Tibial artery (tissue), 4 donors: ENCODE measurements around the gene ST6GALNAC2.

Source experiments
- DNase-seq, 2 donors: peaks; one replicate each; pipeline ENCODE4 v3.0.0-alpha.2; 2019
- H3K27ac ChIP-seq, 2 donors: fragments of 200-600 bp; sonication (generic) in 1 of 2; 1 replicate in 1 of 2; 2 replicates in 1 of 2; pipeline ENCODE4 v1.5.1; 2018 to 2019; ENCODE audit warnings: mild to moderate bottlenecking in 1 of 2
- H3K27me3 ChIP-seq, 2 donors: fragments of 200-600 bp; sonication (generic) in 1 of 2; one replicate each; pipeline versions ENCODE4 v1.5.1 to v1.6.0; 2016 to 2019
- H3K36me3 ChIP-seq, 3 donors: fragments of 200-600 bp; sonication (generic) in 2 of 3; one replicate each; pipeline ENCODE4 v1.5.1; 2016 to 2019; ENCODE audit warnings: mild to moderate bottlenecking in 2 of 3
- H3K4me1 ChIP-seq, 4 donors: fragments of 200-600 bp; sonication (generic) in 2 of 4; 1 replicate in 3 of 4; 2 replicates in 1 of 4; pipeline ENCODE4 v1.5.1; 2016 to 2019
- H3K4me3 ChIP-seq, 2 donors: fragments of 200-600 bp; sonication (generic) in 1 of 2; 1 replicate in 1 of 2; 2 replicates in 1 of 2; pipeline ENCODE4 v1.5.1; 2018 to 2019; ENCODE audit warnings: mild to moderate bottlenecking in 2 of 2
- H3K9me3 ChIP-seq, 3 donors: fragments of 200-600 bp; sonication (generic) in 1 of 3; one replicate each; pipeline ENCODE4 v1.5.1; 2016 to 2019
- intact Hi-C: fragments of 100-400 bp; cut with DNase I; formaldehyde crosslinking; loops from one replicate; pipeline ENCODE4 v1.15.0; 2023; ENCODE audit warnings: low total_unique reads
- TF ChIP-seq, protein P1 (sequence below), 2 experiments: fragments of 200-600 bp in 1 of 2; fragments of 450-650 bp in 1 of 2; IDR thresholded peaks; one replicate each; pipeline ENCODE4 v1.5.1; 2017 to 2019; ENCODE audit warnings: antibody characterized with exemption in 2 of 2, mild to moderate bottlenecking in 1 of 2, moderate library complexity in 1 of 2

ST6GALNAC2 gene

DNA sequence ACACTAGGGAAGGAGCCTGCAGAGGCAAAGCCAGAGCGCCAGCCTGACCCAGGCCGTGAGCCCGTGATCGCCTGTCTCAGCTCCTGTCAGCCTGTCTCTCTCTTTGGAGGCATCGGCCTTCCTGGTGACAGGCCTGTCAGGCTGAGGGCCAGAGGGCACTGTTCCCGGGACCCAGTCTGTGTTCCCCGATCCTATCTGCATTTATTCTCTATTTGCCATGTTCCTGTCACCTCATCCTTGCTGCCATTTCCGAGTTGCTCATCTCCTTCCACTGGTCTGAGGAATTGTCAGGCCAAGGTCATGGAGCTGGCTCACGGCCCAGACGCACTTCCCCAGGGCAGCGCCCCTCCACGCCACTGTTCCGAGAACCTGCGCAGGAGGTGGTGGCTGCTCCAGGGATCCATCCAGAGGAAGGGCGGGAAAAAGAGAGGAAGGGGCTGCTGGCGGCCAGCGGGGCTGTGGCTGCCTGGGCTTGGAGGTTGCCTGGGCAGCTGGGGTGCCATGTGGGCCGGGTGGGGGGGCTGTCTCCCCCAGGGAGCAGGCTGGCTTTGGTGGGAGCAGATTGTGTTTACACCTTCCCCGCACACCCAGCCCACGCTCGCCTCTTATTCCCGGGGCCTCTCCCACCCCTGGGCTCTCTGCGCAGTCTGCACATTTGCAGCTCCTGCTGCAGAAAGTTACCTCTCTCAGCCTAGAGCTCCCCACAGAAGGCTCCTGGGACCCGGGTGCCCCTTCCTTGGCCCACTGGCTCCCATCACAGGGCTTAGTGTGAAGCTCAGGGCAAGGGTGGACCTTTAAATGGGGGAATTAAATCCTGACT, 40.9 kb downstream of the ST6GALNAC2 start:
- no peak overlapping the region for H3K27ac ChIP-seq
- DNase-seq, result peak in 1 of 2 donors; percentile 61
- TF ChIP-seq, protein P1, sequence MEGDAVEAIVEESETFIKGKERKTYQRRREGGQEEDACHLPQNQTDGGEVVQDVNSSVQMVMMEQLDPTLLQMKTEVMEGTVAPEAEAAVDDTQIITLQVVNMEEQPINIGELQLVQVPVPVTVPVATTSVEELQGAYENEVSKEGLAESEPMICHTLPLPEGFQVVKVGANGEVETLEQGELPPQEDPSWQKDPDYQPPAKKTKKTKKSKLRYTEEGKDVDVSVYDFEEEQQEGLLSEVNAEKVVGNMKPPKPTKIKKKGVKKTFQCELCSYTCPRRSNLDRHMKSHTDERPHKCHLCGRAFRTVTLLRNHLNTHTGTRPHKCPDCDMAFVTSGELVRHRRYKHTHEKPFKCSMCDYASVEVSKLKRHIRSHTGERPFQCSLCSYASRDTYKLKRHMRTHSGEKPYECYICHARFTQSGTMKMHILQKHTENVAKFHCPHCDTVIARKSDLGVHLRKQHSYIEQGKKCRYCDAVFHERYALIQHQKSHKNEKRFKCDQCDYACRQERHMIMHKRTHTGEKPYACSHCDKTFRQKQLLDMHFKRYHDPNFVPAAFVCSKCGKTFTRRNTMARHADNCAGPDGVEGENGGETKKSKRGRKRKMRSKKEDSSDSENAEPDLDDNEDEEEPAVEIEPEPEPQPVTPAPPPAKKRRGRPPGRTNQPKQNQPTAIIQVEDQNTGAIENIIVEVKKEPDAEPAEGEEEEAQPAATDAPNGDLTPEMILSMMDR (IDR thresholded peaks at IDR 0.05), result no peak

DNA sequence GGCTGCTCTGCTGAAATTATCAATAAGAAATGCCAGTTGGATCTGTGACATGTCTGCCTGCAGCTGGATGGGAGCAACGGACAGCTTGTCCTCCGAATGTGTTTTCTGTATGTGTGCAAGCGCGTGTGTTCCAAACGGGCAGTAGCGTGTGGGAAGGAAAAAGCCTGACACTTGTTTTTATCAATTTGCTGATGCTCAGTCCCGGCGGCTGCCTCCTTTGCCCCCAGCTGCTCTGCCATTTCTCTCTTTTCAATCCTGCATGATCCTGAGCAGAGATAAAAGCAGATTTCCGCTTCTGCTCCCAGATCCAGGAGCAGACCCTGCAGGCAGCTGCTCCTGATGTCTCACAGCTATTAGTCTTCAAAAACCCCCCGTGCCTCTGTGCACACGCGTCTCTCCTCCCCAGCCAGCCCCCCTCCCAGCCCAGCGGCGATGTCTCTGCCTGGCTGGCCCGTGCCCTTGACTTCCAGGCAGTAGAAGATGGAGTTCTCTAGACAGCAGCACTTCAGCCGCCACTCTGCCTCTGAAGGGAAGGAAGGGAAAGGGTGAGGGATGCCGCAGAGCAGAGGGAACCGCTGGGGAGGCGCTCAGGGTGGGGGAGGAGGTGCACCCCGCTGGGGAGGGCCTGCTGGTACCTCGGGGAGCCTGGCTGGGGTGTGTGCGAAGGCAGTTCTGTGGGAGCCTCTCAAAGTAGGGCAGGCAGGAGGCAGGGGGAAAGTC, 41.7 kb downstream of the ST6GALNAC2 start:
- Histone ChIP-seq H3K27me3 (peaks cover 0 to 50% of the 10 kb centered on the region in 2 donors), H3K27ac (no peak overlapping the region), H3K4me3 (no peak overlapping the region), H3K4me1 (peaks cover 0 to 28% (median 5%) of the 10 kb centered on the region in 4 donors), H3K9me3 (no peaks in the 10 kb centered on the region), H3K36me3 (no peaks in the 10 kb centered on the region)
- peak in 1 of 2 donors; percentile 60 for DNase-seq
- intact Hi-C loops, result no loop called here
- TF ChIP-seq, protein P1 (IDR thresholded peaks at IDR 0.05), result no peak

More for the DNA sequence above, 40.9 kb downstream of the ST6GALNAC2 start:
- H3K9me3 ChIP-seq, result no peaks in the 10 kb centered on the region
- H3K4me1 ChIP-seq, result peaks cover 0 to 26% (median 5%) of the 10 kb centered on the region in 4 donors
- H3K27me3 ChIP-seq, result peaks cover 0 to 43% of the 10 kb centered on the region in 2 donors
- intact Hi-C loops, result no loop called here
- H3K36me3 ChIP-seq, result no peaks in the 10 kb centered on the region
- H3K4me3 ChIP-seq, result no peak overlapping the region

DNA sequence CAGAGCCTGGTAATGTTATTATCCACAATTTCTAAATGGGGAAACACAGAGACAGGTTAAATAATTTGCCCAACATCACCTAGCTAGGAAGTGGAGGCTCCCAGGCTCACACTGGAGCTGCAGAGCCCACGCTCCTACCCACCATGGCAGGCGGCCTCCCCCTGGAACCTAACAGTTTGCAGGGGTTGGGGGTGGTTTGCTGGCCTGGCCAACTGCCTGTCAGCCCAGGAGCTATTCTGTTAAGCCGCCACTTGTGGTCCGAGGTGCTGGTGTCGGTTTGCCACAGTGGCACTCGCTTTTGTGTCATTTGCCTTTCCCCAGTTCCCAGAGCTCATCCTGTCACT, 42.2 kb downstream of the ST6GALNAC2 start:
- peaks cover 0 to 28% (median 6%) of the 10 kb centered on the region in 4 donors for H3K4me1 ChIP-seq
- intact Hi-C loops, result no loop called here
- H3K4me3 ChIP-seq, result no peak overlapping the region
- no peak for DNase-seq
- TF ChIP-seq, protein P1 (IDR thresholded peaks at IDR 0.05), result no peak
- H3K27ac ChIP-seq, result no peak overlapping the region
- no peaks in the 10 kb centered on the region for H3K36me3 ChIP-seq
- peaks cover 0 to 56% of the 10 kb centered on the region in 2 donors for H3K27me3 ChIP-seq
- H3K9me3 ChIP-seq, result no peaks in the 10 kb centered on the region

DNA sequence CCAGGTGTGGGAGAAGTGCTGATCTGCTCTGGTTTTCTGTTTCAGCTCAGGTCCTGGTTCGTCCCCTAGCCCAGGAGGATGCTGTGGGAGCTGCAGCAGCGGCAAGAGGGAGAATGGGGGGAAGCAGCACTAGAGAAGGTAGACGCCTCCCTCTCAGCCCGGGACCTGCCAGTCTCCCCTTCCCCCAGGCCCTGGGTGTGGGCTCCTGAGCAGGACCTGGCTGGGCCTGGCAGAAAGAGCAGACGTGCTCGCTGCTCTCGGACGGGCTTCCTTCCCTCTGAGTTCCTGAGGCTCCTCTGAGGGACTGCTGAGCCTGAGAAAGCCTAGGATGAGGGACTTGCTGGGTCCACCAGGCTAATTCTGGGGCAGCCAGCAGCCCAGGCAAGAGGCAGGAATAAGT, 42.7 kb downstream of the ST6GALNAC2 start:
- Histone ChIP-seq H3K4me3 (no peak overlapping the region), H3K4me1 (peaks cover 0 to 32% (median 10%) of the 10 kb centered on the region in 4 donors), H3K36me3 (no peaks in the 10 kb centered on the region), H3K27ac (no peak overlapping the region), H3K9me3 (no peaks in the 10 kb centered on the region), H3K27me3 (peaks cover 0 to 60% of the 10 kb centered on the region in 2 donors)
- intact Hi-C loops, result no loop called here
- TF ChIP-seq, protein P1 (IDR thresholded peaks at IDR 0.05), result no peak
- peak in 1 of 2 donors; percentile 53 for DNase-seq

DNA sequence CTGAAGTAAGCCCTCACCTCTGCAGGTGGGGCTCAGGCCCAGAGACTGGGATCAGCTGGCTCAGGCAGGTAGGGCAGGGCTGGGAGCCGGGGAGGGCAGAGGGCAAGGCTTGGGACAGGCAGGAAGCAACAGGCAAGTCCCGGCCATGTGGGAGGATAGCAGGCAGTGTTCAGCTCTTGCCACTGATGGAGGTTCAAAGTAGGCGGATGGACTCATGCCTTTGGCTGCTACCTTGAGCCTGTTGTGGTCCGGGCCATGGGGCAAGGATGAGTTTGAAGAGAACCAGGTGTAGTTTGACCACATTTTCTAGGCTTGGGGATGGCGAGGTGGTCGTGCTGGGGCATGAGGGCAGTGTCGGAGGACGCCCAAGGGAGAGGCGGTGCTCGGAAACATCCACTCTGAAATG, 43.1 kb downstream of the ST6GALNAC2 start:
- H3K4me3 ChIP-seq, result no peak overlapping the region
- no peak for DNase-seq
- TF ChIP-seq, protein P1 (IDR thresholded peaks at IDR 0.05), result no peak
- peaks cover 0 to 36% (median 14%) of the 10 kb centered on the region in 4 donors for H3K4me1 ChIP-seq
- intact Hi-C loops, result no loop called here
- H3K27me3 ChIP-seq, result peaks cover 0 to 64% of the 10 kb centered on the region in 2 donors
- H3K36me3 ChIP-seq, result no peaks in the 10 kb centered on the region
- no peaks in the 10 kb centered on the region for H3K9me3 ChIP-seq
- no peak overlapping the region for H3K27ac ChIP-seq
